NCI-H345 (cell line): Measurements from ENCODE around the gene TPO.
"Not testable (repeated sequence)": the region's sequence is repeated elsewhere in the genome, so short reads cannot be mapped to it uniquely, and the experiment has no call there.

ENCODE experiments used
- DNase-seq: peaks from one replicate; lab custom pipeline; 2025; lab: John Stamatoyannopoulos, UW

The TPO gene

DNA sequence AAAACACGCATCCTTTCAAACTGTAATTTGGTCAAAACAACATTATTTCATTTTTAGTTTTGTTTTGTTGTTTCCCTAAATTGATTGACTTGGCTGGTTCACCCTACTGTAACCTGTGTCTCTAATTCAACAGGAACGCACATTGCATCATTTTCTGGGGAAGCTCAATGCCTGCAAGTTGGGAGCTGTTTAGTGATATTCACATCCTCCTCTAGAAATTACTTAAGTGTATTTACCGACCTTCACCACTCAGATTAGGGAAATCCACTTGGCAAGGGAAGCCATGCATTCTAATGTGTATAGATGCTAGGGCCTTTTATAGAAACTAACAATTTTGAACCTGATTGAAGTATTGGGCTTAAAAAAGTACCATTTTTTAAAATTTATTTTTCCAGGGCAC lies 7.3 kb upstream of the TPO start:
- DNase-seq = no peak

DNA sequence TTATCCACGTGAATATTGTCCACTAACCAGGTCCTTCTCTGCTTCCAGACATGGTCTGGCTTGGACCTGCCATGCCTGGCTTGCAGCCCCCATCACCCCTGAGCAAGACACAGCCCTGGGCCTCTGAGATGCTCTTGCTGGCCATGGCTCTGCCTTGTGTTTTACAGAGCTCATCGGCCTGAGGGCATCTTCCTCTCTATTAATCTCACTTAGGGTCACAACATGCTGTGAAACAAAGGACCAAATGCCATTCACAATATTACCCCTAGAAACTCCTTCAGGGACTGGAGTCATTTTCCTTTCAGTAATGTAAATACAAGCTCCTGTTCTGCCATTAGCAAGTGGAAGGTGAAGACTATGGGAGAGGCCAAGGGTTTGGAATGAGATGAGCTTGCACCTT lies 6.8 kb upstream of the TPO start:
- no peak for DNase-seq

DNA sequence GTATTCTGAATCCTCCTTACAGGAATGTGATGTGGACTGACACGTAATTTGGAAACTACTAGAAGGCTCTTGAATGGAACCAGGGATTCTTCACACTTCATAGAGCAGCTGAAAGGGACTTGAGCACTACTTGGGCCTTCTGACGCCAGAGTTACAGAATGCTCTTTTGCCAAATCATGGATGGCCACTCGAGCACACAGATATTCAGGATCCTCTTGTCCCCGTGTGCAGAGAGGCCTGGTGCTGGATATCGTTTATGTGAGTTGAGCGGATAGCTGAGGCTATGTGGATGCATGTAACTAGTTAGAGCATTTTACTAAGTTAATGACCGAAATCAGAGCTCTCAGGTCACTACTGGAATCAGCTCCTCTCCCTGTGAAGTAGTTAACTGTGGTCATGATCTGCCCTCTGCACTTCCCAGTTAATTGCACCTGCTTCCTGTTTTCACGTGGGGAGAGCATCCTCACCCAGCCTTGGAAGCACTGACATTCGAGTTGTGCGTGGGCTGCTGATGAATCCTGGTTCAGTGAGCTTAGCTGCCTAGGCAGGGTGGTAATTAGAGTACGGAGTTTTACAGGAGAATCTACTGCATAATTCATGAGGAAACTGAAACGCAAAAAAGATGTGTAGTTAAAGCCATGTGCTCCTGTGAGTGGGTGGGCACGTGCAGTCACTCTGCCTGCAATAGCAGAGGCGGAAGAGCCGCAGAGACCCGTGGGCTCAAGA lies 5.2 kb upstream of the TPO start:
- no peak for DNase-seq

DNA sequence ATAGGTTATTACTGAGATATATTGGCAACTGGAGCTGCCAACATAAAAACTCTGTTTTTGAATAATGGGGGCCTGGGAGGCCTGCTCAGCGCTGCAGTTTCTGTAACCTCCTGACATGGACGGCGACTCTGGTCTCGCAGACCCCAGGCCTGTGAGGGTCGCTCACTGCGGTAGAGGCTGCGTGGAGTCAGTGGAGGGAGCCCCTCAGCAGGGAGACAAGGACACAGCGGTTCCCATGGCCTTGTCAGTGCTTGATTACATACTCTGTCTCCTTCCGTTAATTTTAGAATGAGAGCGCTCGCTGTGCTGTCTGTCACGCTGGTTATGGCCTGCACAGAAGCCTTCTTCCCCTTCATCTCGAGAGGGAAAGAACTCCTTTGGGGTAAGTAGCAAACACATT lies 858 bp downstream of the TPO start:
- no peak for DNase-seq

DNA sequence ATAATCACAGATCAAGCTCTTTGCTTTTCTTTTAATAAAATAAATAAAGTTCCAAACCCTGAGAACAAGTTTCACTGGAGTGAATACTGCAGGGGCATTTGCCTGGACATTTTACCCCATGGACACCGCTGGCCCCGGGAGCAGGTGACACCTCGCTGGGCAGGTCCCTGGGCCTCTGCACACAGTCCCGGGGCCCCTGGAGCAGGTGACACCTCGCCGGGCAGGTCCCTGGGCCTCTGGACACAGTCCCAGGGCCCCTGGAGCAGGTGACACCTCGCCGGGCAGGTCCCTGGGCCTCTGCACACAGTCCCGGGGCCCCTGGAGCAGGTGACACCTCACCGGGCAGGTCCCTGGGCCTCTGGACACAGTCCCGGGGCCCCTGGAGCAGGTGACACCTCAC lies 1.6 kb downstream of the TPO start:
- DNase-seq = not testable (repeated sequence)

DNA sequence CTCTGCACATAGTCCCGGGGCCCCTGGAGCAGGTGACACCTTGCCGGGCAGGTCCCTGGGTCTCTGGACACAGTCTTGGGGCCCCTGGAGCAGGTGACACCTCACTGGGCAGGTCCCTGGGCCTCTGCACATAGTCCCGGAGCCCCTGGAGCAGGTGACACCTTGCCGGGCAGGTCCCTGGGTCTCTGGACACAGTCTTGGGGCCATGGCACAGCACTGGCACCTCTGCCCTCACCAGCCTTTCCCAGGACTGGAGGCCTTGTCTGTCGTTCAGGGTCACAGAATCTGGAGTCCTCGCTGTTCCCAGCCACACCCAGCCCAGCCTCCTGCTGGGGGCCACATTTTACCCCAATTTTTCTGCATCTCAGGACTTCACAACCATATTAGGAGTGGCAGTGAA lies 2.2 kb downstream of the TPO start:
- DNase-seq = no peak

DNA sequence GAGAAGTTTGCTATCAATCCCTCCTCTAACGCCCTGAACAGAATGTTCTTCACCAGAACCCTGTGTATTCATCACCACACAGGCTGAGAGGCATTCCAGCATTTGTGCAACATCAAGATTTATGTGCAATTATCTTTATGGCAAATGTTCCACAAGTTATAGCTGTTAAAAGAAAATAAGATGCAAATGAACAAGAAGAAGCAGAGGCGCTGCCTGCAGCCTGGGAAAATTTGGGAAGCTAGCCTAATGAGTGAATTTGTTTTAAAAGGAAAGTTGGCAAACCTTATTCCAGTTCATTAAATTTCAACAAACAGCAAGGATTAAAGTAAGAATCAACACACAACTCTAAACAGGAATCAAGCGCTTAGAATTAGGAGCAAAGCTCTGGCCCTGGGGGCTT lies 5.3 kb downstream of the TPO start:
- no peak for DNase-seq

DNA sequence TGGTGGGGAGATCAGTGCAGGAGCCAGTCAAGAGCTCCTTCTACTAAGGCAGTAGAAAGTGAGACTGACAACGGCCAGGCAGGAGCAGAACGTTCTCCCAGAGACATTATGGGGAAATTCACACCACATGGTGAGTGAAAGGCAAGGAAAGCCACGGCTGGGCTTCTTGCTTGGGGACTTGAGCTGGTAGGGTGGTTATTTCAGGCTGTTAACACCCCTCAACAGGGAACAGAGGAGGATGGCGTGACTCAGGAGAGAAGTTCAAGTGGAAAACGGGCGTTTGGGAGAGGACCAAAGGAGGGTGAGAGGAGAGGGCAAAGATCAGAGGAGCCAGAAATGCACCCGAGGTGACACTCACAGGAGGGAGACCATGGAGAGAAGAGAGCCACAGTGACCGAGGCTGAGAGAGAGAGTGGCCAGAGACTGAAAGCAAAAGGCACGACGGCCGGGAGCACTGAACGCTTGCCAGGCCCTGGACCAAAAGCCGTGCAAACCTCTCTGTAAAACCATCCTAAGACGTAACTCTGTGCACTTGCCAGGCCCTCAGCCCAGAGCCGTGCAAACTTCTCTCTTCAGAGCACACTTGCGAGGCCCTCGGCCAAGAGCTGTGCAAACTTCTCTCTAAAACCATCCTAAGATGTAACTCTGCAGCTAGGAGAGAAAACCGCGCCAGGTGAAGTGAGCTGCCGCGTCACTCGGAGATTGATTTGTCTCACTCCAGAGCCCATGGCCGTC lies 7.7 kb downstream of the TPO start:
- no peak for DNase-seq

DNA sequence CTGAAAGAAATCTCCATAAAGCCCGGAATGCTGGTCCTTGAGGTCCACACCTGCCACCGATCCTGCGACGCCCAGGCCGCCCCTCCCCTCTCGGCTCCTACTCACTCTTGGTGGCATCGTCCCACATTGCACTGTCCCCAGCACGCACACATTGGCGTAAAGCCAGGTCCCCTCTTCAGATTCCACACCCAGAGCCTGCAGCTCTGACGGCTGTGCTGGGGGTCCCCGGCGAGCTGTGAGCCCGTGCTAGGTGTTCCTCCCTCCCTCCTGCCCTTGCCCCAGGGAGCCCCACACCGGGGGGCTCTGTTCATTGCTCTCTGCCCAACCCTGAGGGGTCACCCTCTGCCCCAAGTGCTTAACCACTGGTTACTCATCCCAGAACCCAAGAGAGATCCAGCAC lies 8.5 kb downstream of the TPO start:
- peak; percentile 28 for DNase-seq

DNA sequence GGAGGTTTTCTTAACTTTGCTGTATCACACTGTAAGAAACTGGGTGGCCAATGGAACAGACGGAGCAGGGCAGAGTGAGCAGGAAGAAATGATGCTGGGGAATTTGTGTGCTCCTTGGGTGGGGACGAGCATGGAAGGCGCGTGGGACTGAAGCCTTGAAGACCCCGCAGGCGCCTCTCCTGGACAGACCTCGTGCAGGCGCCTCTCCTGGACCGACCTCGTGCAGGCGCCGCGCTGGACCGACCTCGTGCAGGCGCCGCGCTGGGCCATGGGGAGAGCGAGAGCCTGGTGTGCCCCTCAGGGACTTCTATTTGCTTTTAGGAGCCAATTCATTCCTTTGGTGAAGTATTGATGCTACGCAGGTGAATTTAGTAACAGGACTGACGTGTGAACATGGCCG lies 8.9 kb downstream of the TPO start:
- no peak for DNase-seq

DNA sequence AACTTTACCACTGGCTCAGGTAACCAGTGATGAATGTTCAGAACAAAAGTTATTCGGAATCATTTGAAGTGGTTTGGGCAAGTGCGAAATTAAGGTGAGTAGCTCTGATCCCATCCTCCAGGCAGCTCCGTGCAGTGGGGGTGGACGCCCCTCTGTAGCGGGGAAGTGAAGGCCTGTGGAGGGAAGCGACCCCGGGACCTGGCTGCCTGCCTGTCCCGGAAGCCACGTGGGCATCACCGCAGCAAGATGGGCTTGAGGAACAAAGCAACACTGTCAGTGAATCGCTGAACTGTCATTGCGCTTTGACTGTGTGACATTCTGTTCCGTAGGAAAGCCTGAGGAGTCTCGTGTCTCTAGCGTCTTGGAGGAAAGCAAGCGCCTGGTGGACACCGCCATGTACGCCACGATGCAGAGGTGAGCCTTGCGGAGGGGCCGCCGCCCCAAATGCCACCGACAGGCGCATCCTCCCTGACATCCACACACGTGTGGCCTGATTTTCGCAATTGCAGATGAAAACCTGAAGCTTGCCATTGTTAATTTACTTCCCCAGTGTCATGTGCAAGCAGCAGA lies 9.5 kb downstream of the TPO start:
- DNase-seq = no peak

DNA sequence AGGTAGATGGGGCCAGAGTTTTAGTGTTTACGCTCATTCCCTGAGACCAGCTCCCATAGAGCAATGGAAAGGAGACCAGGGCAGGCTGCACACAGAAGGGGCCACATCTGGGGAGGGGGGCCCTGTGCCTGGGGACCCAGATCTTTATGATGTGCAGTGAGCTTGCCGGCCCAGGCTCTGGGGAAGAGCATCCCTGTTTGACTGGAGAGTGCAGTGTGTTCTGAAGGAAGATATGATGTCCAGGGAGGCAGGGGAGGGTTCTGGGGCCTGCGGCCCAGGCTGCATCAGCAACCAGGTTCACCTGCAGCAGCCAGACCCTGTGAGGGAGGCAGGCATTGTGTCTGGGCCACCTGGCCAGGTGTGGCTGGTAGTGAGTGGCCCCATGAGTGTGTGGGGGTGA lies 13.8 kb downstream of the TPO start:
- no peak for DNase-seq

DNA sequence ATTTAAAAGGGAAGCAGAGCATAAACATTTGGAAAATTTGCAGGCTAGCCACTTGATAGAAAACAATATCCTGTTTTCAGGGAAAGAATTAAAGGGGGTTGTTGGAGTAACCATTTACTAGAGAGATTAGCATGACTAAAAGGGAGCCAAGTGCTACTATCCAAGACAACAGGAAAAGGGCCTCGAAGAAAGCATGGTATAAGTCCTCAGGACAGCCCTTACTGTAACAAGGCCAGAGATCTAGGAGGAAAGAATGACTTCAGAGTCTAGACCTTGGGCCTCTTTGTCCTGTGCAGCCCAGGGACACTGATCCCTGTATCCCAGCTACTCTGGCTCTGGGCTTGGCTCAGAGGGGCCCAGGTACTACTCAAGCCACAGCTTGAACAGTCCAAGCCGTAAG lies 16.6 kb downstream of the TPO start:
- no peak for DNase-seq

DNA sequence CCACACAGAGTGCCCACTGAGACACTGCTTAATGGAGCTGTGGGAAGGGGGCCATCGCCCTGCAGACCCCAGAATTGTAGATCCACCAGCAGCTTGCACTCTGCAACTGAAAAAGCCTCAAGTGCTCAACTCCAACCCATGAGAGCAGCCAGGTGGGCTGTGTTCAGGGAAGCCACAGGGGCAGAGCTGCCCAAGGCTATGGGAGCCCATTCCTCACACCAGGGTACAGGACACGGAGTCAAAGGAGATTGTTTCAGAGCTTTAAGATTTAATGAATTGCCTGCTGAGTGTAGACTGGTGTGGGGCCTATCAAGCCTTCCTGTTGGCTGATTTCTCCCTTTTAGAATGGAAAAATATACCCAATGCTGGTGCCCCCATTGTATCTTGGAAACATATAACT lies 17.2 kb downstream of the TPO start:
- DNase-seq = no peak

DNA sequence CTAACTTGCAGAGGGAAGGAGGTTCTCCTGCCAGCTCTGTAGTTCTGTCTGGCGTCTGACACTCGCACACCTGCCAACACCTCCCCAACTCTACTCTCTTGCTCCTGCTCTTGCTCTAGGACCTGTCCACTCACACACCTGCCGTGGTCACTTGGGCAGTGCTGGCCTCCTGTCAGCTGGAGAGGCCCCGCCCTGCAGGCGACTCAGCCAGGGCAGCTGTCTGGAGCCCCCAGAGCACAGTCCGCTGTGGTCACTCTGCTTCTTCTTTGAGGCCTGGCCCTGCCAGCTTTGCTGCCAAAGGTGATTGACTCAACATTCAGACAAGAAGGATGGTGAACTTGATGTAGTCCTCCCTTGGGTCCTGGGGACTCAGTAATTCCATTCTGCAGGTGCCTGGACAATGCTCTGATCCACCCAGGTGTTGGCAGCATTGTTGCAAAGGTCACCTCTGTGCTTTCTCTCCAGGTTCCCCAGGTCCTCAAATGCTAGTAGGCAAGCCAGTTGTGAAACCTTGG lies 18.7 kb downstream of the TPO start:
- DNase-seq = no peak

DNA sequence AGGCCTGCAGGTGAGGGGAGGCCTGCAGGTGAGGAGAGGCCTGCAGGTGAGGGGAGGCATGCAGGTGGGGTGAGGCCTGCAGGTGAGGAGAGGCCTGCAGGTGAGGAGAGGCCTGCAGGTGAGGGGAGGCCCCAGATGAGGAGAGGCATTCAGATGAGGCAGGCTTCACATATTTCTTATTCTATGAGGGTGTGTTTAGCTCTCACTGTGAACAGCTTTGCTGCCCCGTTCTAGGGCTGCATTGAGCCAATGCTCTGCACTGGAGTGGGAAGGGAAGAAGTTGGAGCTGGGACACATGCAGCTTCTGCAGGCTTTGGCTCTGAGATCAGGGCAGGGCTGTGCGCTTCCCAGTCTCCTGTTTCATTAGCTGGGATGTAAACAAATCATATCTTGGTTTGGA lies 19.5 kb downstream of the TPO start:
- no peak for DNase-seq

DNA sequence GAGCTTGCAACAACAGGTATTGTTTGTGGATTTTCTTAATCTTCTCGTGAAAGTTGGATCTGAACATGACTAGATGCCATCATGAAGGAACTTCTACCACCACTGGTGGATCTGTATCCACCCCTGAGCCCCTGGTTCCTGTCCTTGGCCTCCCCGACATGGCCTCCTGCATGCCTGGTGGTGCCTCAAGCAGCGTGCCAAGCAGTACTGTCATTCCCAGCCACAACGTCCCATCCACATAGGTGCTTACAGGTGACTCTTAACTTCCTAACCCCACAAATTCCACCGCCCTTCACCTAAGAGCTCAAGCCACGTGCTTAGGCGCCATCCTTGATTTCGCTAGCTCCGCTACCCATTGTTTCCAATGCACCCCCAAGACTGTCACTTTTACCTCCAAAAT lies 23.1 kb downstream of the TPO start:
- DNase-seq = no peak

DNA sequence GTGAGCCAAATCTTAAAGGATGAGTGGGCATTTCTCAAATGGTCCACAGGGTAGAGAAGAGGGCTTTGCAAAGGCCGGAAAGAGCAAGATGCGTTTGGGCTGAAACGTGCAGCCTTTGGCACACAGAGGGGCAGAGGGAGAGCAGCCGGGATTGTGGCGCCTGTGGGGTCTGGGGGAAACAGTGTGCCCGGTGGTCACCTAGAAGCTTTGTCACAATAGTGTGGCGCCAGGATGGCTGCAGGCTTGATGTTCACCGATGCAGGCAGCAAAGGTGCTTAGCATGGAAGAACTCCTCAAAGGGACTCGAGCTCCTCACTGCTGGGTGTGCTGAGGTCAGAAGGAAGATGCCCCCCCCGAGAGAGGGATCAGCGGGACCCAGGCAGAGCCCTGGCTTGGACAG lies 23.8 kb downstream of the TPO start:
- no peak for DNase-seq

DNA sequence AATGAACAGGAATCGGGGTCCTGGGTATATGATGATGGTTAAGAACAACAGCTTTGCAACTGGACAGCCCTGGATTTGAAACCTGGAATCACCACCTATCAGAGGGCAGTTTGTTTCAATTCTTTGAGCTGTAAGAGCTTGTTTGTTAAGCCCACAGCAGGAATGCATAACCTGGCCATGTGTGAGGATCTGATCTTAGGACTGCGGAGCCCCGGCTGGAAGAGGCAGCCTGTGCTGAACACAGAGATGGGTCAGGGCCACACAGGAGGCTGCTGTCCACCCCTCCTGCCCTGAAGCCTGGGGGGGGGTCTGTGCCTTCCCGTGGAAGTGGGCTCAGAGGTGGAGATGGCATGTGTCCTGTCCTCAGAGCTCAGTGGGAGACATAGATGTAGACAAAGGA lies 24.3 kb downstream of the TPO start:
- DNase-seq = no peak

DNA sequence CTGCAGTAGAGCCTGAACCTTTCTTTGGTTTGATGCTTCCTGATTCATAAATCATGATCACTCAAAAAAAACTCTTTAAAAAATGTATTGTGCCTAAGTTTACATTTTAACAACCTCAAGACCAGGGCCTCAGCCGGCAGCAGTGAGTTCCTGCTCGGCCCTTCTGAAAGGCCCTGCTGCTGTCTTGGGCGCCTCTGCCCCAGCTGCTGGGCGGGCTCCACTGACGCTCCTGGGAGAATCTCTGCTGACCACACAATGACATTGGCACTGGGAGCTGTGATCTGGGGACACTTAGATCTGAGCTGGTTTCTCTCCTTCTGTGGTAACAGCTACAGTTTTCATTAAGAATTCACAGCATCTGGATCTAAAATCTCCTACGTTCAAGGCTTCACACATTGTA lies 25.7 kb downstream of the TPO start:
- DNase-seq = no peak

DNA sequence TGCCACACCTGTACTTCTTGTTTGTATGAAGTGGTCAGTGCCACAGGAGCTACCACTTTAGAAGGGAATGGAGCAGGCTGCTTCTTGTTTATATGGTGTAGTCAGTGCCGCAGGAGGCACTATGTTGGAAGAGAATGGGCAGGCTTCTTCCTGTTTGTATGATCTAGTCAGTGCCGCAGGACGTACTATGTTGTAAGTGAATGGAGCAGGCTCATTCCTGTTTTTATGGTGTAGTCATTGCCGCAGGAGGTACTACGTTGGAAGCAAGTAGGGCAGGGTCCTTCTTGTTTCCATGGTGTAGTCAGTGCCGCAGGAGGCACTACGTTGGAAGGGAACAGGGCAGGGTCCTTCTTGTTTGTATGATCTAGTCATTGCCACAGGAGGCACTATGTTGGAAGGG lies 27.3 kb downstream of the TPO start:
- no peak for DNase-seq

DNA sequence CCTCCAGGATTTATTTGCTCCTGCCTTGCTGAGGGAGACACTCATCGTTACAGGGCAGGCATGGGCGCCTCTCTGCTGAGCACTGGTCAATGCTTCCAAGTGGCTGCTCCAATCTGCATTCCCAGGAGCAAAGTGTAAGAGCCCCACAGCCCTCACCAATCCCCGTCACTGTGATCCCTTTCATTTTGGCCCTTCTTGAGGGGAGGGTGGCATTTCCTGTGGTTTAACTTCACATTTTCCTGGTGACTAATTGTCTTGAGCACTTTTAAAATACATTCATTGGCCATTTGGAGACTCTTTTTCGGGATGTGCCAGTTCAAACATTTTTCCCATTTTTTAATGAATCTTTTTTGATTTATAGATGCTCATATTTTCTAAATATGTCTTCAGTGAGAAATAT lies 33.0 kb downstream of the TPO start:
- no peak for DNase-seq

DNA sequence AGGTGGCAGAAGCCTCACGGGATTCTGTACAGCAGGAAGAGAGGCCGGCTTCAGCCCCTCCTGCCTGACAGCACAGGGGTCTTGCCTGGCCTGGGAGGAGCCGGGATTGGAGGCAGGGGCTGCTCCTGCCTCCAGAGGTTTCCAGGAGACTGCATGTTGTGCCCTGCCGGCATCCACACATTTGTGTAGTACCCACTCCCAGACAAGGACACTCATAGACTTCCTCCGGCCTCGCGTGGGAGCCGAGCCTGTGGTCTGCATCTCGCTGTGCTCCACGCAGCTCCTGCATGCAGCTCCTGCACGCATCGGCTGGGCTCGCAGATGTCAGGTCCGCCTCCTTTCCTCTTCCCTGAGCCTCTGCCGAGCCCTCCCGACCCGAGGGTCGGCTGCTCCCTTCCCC lies 34.7 kb downstream of the TPO start:
- DNase-seq = no peak

DNA sequence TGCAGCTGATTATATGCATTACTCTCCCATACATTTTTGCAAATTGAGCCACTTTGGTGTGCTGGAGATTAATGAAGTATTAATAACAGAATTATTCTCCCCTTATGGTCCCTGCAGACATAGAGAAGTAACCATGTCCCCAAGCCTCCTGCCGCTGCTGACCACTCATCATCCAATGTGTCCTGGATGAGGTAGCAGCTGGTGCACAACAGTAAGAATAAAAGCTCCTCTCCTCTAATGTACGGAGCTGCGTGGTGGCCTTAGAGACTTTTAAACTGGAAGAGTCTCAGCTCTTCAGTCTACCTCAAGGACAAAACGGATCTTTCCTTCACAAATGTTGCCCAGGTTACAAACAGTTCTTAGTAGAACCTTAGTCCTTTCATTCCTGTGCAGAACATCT lies 37.7 kb downstream of the TPO start:
- no peak for DNase-seq
